Endothelial cell of umbilical vein (primary cell): Measurements from ENCODE around the gene KANSL1. TPM values are rescaled to one million over a fixed set of nuclear protein-coding genes. Genes with fewer than 3 reads are reported as not detected.

ENCODE experiments used
- BruUV-seq: library from RNA; stranded (reverse); fragments of 400-500 nt; replicated peaks from 2 replicates; lab custom pipeline; 2021; lab: Mats Ljungman, UMichigan
- CTCF ChIA-PET: fragments of 300-600, 350-600 bp; sonication (Branson Sonifier 250); formaldehyde crosslinking; loops from one replicate; lab custom pipeline; 2021; ENCODE audit warnings: antibody characterized with exemption, inconsistent platforms; lab: Charles Lee
- POLR2A ChIA-PET: fragments of 300-600, 350-600 bp; sonication (Branson Sonifier 250); formaldehyde crosslinking; loops from one replicate; lab custom pipeline; 2021; ENCODE audit warnings: antibody characterized with exemption, inconsistent platforms; lab: Charles Lee
- DNase-seq: peaks from one replicate; pipeline ENCODE4 v3.0.0-alpha.2; 2011; ENCODE audit warnings: low read depth, low spot score
- FAIRE-seq: peaks from 2 replicates; lab custom pipeline; 2011; peaks lifted over from hg19 to GRCh38; lab: Jason Lieb, UNC
- H2AFZ ChIP-seq: 2 replicates; pipeline ENCODE4 v1.6.0; 2012; ENCODE audit warnings: low read depth, low read length, control low read depth, inconsistent platforms
- H3K27ac ChIP-seq: 2 replicates; pipeline ENCODE4 v1.5.1; 2011; ENCODE audit warnings: low read depth, mild to moderate bottlenecking, control low read depth, low read length, moderate library complexity; ENCODE audit not compliant: insufficient read depth
- H3K27me3 ChIP-seq, 2 experiments: 2 replicates each; pipeline versions ENCODE4 v1.6.0 to v1.6.1; 2011; ENCODE audit warnings: low read length in 2 of 2, mixed read lengths in 1 of 2; ENCODE audit not compliant: control insufficient read depth in 2 of 2, insufficient read depth in 2 of 2
- H3K36me3 ChIP-seq, 2 experiments: 2 replicates in 1 of 2; 3 replicates in 1 of 2; pipeline ENCODE4 v1.5.1; 2011; ENCODE audit warnings: low read length in 2 of 2, mild to moderate bottlenecking in 1 of 2, moderate library complexity in 1 of 2; ENCODE audit not compliant: control insufficient read depth in 2 of 2, insufficient read depth in 2 of 2; ENCODE audit errors: extremely low read depth in 1 of 2
- H3K4me1 ChIP-seq: 3 replicates; pipeline ENCODE4 v1.5.1; 2011; ENCODE audit warnings: mild to moderate bottlenecking, low read length; ENCODE audit not compliant: control insufficient read depth, insufficient read depth; ENCODE audit errors: extremely low read depth
- H3K4me2 ChIP-seq: 2 replicates; pipeline ENCODE4 v1.6.1; 2011; ENCODE audit warnings: low read length, control low read depth, mixed read lengths; ENCODE audit not compliant: insufficient read depth
- H3K4me3 ChIP-seq, 3 experiments: fragments of 200-600 bp in 1 of 3; sonication (generic), shearing (Covaris generic) in 1 of 3; replicated peaks in 1 of 3; 2 replicates each; pipeline ENCODE4 v1.5.1; 2011 to 2016; ENCODE audit warnings: control low read depth in 3 of 3, low read length in 3 of 3, mild to moderate bottlenecking in 2 of 3, inconsistent platforms in 1 of 3, low read depth in 1 of 3, moderate library complexity in 1 of 3; ENCODE audit not compliant: insufficient read depth in 1 of 3
- H3K79me2 ChIP-seq: 2 replicates; pipeline ENCODE4 v1.6.0; 2012; ENCODE audit warnings: low read length, inconsistent platforms; ENCODE audit not compliant: control insufficient read depth, insufficient read depth
- H3K9ac ChIP-seq: replicated peaks from 2 replicates; pipeline ENCODE3; 2011; ENCODE audit warnings: low read length, control low read depth; ENCODE audit not compliant: insufficient read depth; ENCODE audit errors: extremely low read depth
- H3K9me1 ChIP-seq: replicated peaks from 3 replicates; pipeline ENCODE4 v1.6.0; 2011; ENCODE audit warnings: mild to moderate bottlenecking, low read length; ENCODE audit not compliant: control insufficient read depth, insufficient read depth; ENCODE audit errors: extremely low read depth
- H3K9me3 ChIP-seq: replicated peaks from 2 replicates; pipeline ENCODE4 v1.5.1; 2012; ENCODE audit warnings: low read length, inconsistent platforms; ENCODE audit not compliant: control insufficient read depth, insufficient read depth
- H4K20me1 ChIP-seq: replicated peaks from 2 replicates; pipeline ENCODE3; 2011; ENCODE audit warnings: mild to moderate bottlenecking, low read length; ENCODE audit not compliant: control insufficient read depth, insufficient read depth; ENCODE audit errors: extremely low read depth
- CTCF ChIP-seq, 2 donors: IDR thresholded peaks; 1 replicate in 1 of 2; 2 replicates in 1 of 2; pipeline ENCODE4 v1.5.1; 2011; ENCODE audit warnings: low read length in 2 of 2, mild to moderate bottlenecking in 2 of 2, moderate library complexity in 2 of 2, control low read depth in 1 of 2, inconsistent platforms in 1 of 2, low read depth in 1 of 2; ENCODE audit not compliant: insufficient read depth in 1 of 2; ENCODE audit errors: extremely low read depth in 1 of 2
- EZH2 ChIP-seq: IDR thresholded peaks from 2 replicates; pipeline ENCODE4 v1.6.1; 2012; ENCODE audit warnings: borderline replicate concordance, low read depth, mild to moderate bottlenecking, moderate library complexity, low read length, inconsistent platforms; ENCODE audit not compliant: severe bottlenecking
- FOS ChIP-seq: IDR thresholded peaks from 2 replicates; pipeline ENCODE4 v1.6.1; 2011; ENCODE audit warnings: mild to moderate bottlenecking, low read length, moderate library complexity, borderline replicate concordance; ENCODE audit not compliant: insufficient read depth
- GATA2 ChIP-seq: IDR thresholded peaks from 2 replicates; pipeline ENCODE4 v1.7.0; 2011; ENCODE audit warnings: low read depth, mild to moderate bottlenecking, moderate library complexity, mixed read lengths, low read length; ENCODE audit not compliant: insufficient read length, insufficient read depth
- JUN ChIP-seq: IDR thresholded peaks from 2 replicates; pipeline ENCODE4 v1.6.1; 2011; ENCODE audit warnings: borderline replicate concordance, low read depth; ENCODE audit not compliant: insufficient read length, insufficient read depth
- MAX ChIP-seq: IDR thresholded peaks from 2 replicates; pipeline ENCODE4 v1.6.1; 2011; ENCODE audit not compliant: insufficient read depth, insufficient read length
- MYC ChIP-seq: IDR thresholded peaks from one replicate; pipeline ENCODE4 v1.6.1; 2011; ENCODE audit warnings: mild to moderate bottlenecking, low read depth, low read length
- POLR2A ChIP-seq: IDR thresholded peaks from 2 replicates; pipeline ENCODE4 v1.6.1; 2012; ENCODE audit warnings: low read depth, mild to moderate bottlenecking, control low read depth, low read length
- POLR2AphosphoS5 ChIP-seq: IDR thresholded peaks from 2 replicates; pipeline ENCODE4 v1.6.1; 2012; ENCODE audit warnings: low read depth, mild to moderate bottlenecking, control low read depth, low read length, moderate library complexity; ENCODE audit not compliant: insufficient read depth
- dilution Hi-C: fragments of 300-500 bp; cut with MboI; formaldehyde crosslinking; loops from one replicate; pipeline ENCODE4 v1.15.0; 2019; ENCODE audit warnings: low sequenced_read_pairs; ENCODE audit not compliant: extremely low pct_ligation_motif_present
- intact Hi-C: fragments of 100-400 bp; cut with micrococcal nuclease; formaldehyde crosslinking; loops from one replicate; pipeline ENCODE4 v1.10.0; 2022
- polyA plus RNA-seq, 4 experiments: library from polyadenylated mRNA; depleted of rRNA in 3 of 4; stranded (reverse) in 3 of 4; unstranded in 1 of 4; fragments of >200 nt; gene quantifications; 2 replicates each; pipeline versions ENCODE4 v1.2.1 to v1.2.3, GENCODE V29; 2011 to 2012; ENCODE audit warnings: missing spikeins in 1 of 4
- total RNA-seq: library from RNA; stranded (reverse); gene quantifications from 2 replicates; pipeline ENCODE4 v1.2.3, GENCODE V29; 2021

The KANSL1 gene
- total and polyA plus RNA-seq, 2 donors (not counting 3 experiments of a cell fraction or from before 2014, with no cell fraction given), result 29.1 to 74.0 TPM

- Histone ChIP-seq H3K4me1 (peaks cover 7% of the 10 kb centered on the region), H3K4me3 (no peak overlapping the region), H2AFZ (no peak overlapping the region), H4K20me1 (peaks cover 46% of the 10 kb centered on the region), H3K4me2 (no peak overlapping the region), H3K27ac (no peak overlapping the region), H3K36me3 (no peaks in the 10 kb centered on the region), H3K9me3 (no peaks in the 10 kb centered on the region), H3K79me2 (peaks cover 100% of the 10 kb centered on the region), H3K9me1 (peaks cover 2% of the 10 kb centered on the region), H3K9ac (no peak overlapping the region), H3K27me3 (no peaks in the 10 kb centered on the region)
- no TSS peak for BruUV-seq
- TF ChIP-seq FOS (no peak), EZH2 (no peak), CTCF (IDR thresholded peaks at IDR 0.05; ENCODE audit: extremely low read depth in 1 of 2, insufficient read depth in 1 of 2, low read depth in 1 of 2, low read length in 2 of 2) (no peak)
- dilution Hi-C loops, result no loop called here
- ChIA-PET CTCF (interaction anchor here (1.0 to 1.7 kb wide), 2 partner anchors 9 to 50 kb away, joined by 4 to 6 read pairs; no protein-coding TSS in a partner anchor), POLR2A (no interaction called here)
- DNase-seq (no peak), FAIRE-seq (no peak)
- intact Hi-C loops, result loop anchor here (5.0 kb wide), 1 partner anchor 140 kb away; no protein-coding TSS in a partner anchor
These were observed 56.4 kb downstream of the KANSL1 start for GRCh38 chr17:46136820-46137219.

GRCh38 chr17:46135879-46136563 is 57.2 kb downstream of the KANSL1 start:
- Histone ChIP-seq H3K27me3 (no peaks in the 10 kb centered on the region), H3K4me3 (no peak overlapping the region), H3K79me2 (peaks cover 100% of the 10 kb centered on the region), H3K27ac (no peak overlapping the region), H3K9me3 (no peaks in the 10 kb centered on the region), H3K9me1 (peaks cover 2% of the 10 kb centered on the region), H3K4me1 (peaks cover 7% of the 10 kb centered on the region), H3K36me3 (no peaks in the 10 kb centered on the region), H3K4me2 (no peak overlapping the region), H3K9ac (no peak overlapping the region), H4K20me1 (peaks cover 51% of the 10 kb centered on the region), H2AFZ (no peak overlapping the region)
- ChIA-PET CTCF (interaction anchor here (0.7 to 1.7 kb wide), 3 partner anchors 10 to 107 kb away, joined by 3 to 6 read pairs (median 4); no protein-coding TSS in a partner anchor), POLR2A (no interaction called here)
- intact Hi-C loops, result loop anchor here (5.0 kb wide), 1 partner anchor 141 kb away; no protein-coding TSS in a partner anchor
- FAIRE-seq, result no peak
- no TSS peak for BruUV-seq
- TF ChIP-seq JUN (no peak), POLR2AphosphoS5 (no peak), POLR2A (no peak), MAX (no peak), FOS (no peak), GATA2 (no peak), EZH2 (no peak), MYC (no peak), CTCF (IDR thresholded peaks at IDR 0.05; ENCODE audit: extremely low read depth in 1 of 2, insufficient read depth in 1 of 2, low read depth in 1 of 2, low read length in 2 of 2) (no peak)
- dilution Hi-C loops, result no loop called here
- DNase-seq, result no peak
